GM19463 (cell line): ENCODE measurements around the gene TTLL11.
"Not testable (repeated sequence)": the region's sequence is repeated elsewhere in the genome, so short reads cannot be mapped to it uniquely, and the experiment has no call there.

Experiments
- ATAC-seq: cut with Tn5 transposase; IDR thresholded peaks from one replicate; pipeline ENCODE4 v1.9.1; 2021; ENCODE audit warnings: mild to moderate bottlenecking, moderate library complexity; ENCODE audit not compliant: unreplicated experiment

TTLL11 gene

GRCh38 chr9:121912812-121913627, 180.1 kb downstream of the TTLL11 start:
- no peak for ATAC-seq

DNA sequence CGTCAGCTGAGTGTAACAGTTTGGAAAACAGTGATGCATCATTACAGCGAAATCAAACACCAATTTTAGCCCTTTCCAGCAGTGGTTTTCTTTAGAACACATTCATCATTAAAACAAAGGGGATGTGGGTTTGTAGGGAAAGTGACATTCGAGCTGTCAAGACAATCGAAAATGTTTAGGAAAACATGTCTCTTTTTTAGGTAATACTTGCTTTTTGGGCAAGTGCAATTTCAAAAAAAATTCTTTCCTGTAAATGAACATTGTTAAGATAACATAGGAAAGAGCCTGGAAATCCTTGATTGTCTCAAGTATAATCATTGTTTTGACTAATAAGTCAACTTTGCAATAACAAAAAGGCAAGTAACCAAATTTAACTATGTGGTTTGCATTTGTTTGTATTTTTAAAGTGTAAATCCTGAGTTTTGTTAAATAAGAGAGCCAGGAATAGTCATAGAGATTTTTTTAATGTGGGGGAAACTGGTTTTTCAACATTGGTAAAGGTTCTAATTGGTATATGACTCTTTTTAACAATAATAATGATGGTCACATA, 182.5 kb downstream of the TTLL11 start:
- no peak for ATAC-seq

DNA sequence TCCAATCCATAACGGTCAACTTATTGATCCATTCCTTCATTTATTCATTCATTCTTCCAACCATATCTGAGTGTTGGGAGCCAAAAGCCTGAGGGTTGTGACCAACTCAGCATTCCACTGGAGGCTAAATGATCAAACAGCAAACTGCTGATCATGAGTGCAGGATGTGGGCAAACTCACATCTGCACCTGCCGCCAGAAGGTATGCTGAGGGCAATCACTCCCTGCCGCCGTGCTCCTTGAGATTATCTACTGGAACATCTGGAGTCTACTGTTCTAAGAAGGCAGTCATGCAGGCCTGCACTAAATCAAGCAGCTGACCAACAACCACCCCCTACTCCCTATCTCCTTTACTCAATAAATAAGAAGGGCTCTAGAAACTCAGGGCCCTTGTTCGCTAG, 184.0 kb downstream of the TTLL11 start:
- ATAC-seq: no peak

GRCh38 chr9:121906074-121906870, 186.8 kb downstream of the TTLL11 start:
- ATAC-seq: no peak

- ATAC-seq: no peak
These were observed 190.5 kb downstream of the TTLL11 start for GRCh38 chr9:121902461-121903135.

- no peak for ATAC-seq
These were observed 191.5 kb downstream of the TTLL11 start for GRCh38 chr9:121901616-121902015.

- no peak for ATAC-seq
These were observed 192.9 kb downstream of the TTLL11 start for GRCh38 chr9:121900163-121900562.

- ATAC-seq: no peak
These were observed 194.3 kb downstream of the TTLL11 start for GRCh38 chr9:121898856-121899255.

GRCh38 chr9:121897140-121897539, 196.0 kb downstream of the TTLL11 start:
- no peak for ATAC-seq

DNA sequence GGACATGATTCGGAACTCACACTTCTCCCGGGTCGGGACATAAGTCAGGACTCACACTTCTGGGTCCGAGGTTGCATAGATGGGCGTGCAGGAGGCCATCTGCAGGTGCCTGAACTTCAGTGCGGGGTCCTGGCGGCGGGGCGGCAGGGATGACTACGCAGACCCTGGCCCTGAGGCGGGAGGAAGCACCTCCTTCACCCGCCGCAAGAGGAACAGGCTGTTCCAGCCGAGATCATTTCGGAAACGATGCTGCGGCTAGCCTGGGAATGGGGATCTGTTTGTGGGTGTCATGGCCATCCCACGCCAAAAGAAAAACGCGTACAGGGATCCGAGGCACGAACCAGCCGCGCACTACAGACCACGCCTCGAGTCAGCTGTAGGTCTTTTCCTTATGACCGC, 196.6 kb downstream of the TTLL11 start:
- ATAC-seq: no peak

- ATAC-seq: no peak
These were observed 197.1 kb downstream of the TTLL11 start for GRCh38 chr9:121895818-121896544.

DNA sequence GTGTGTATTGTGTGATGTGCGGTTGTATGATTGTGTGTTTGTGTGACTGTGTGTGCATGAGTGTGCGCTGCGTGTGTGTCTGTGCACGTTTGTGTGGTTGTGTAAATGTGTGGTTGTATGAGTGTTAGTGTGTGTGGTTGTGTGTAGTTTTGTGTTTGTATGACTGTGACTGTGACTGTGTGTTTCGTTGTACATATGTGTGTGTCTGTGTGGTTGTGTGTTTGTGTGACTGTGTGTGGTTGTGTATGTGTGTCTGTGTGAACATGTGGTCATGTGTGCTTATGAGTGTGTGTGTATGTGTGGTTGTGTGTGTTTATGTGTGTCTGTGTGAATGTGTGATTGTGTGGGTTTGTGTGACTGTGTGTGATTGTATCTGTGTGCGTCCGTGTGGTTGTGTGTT, 197.8 kb downstream of the TTLL11 start:
- no peak for ATAC-seq

- ATAC-seq: not testable (repeated sequence)
These were observed 198.7 kb downstream of the TTLL11 start for GRCh38 chr9:121894380-121894779.

DNA sequence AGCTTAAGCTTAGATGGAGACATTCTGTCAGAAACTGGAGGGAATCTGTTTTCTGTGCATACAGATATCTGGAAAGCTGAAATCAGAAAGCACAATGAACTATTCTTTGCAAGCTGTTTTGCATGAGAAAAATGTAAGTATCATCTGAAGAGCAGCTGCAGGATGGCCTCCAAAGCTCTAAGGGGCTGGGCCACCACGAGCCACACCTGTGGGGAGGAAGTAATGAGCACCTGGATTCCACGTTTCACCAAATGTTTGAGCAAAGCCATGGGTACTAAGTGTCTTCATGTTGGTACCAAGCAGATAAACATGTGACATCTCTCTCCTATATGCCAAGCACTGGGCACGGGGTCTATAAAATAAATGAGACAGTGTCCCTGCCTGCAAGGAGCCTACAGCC, 199.3 kb downstream of the TTLL11 start:
- ATAC-seq: no peak

- ATAC-seq: no peak
These were observed 200.4 kb downstream of the TTLL11 start for GRCh38 chr9:121892706-121893105.

DNA sequence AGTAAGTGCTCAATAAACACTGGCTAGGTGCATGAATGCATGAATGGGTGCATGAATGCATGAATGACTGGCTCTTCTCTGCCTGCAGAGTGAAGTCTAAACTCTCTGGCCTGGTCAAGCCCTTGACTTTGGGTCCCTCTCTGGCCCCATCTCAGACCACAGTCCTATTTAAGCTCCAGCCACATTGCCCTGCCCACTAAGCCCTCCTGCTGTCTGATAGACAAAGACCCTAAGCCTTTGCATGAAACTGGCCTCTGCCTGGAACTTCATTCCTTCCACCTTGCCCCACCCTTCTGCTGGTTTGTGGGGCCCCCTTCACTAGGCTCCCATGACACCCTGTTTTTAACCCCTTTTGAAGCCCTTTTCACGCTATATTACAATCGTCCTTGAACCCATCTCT, 202.4 kb downstream of the TTLL11 start:
- ATAC-seq: no peak

- ATAC-seq: no peak
These were observed 203.0 kb downstream of the TTLL11 start for GRCh38 chr9:121889990-121890563.

GRCh38 chr9:121888438-121888775, 204.7 kb downstream of the TTLL11 start:
- no peak for ATAC-seq

- no peak for ATAC-seq
These were observed 205.3 kb downstream of the TTLL11 start for GRCh38 chr9:121887553-121888437.
